Psoas muscle (tissue), 8 donors: ENCODE data around the gene BICC1. TPM values are rescaled to one million over a fixed set of nuclear protein-coding genes. Genes with fewer than 3 reads are reported as not detected.

Experiments used
- ATAC-seq, 4 donors: fragments of 200-7000 bp; cut with Tn5 transposase; one replicate each; pipeline ENCODE4 v1.9.1; 2020; ENCODE audit warnings: moderate library complexity in 3 of 4, mild to moderate bottlenecking in 2 of 4
- DNase-seq, 2 donors: peaks; one replicate each; pipeline ENCODE4 v3.0.0-alpha.2; 2020
- H3K27ac ChIP-seq: fragments of 200-600 bp; one replicate; pipeline ENCODE4 v1.8.0; 2022
- H3K27me3 ChIP-seq, 3 donors: fragments of 200-600 bp in 1 of 3; one replicate each; pipeline versions ENCODE4 v1.6.1 to v1.8.0; 2013 to 2022; ENCODE audit warnings: low read length in 2 of 3, mild to moderate bottlenecking in 2 of 3, moderate library complexity in 1 of 3; ENCODE audit not compliant: insufficient read depth in 3 of 3
- H3K36me3 ChIP-seq, 2 donors: fragments of 200-600 bp in 1 of 2; one replicate each; pipeline versions ENCODE4 v1.6.1 to v1.8.0; 2013 to 2022; ENCODE audit warnings: low read depth in 1 of 2, mild to moderate bottlenecking in 1 of 2, moderate library complexity in 1 of 2; ENCODE audit not compliant: insufficient read depth in 1 of 2
- H3K4me1 ChIP-seq: fragments of 200-600 bp; one replicate; pipeline ENCODE4 v1.8.0; 2022
- H3K4me3 ChIP-seq: fragments of 200-600 bp; one replicate; pipeline ENCODE4 v1.8.0; 2022; ENCODE audit warnings: mild to moderate bottlenecking
- H3K9me3 ChIP-seq: fragments of 200-600 bp; one replicate; pipeline ENCODE4 v1.8.0; 2022
- CTCF ChIP-seq: fragments of 200-600 bp; IDR thresholded peaks from one replicate; pipeline ENCODE4 v1.8.0; 2022; ENCODE audit warnings: antibody characterized with exemption
- WGBS, 3 donors: extraction: QIAGEN DNeasy Blood & Tissue Kit; methylation state at CpG; one replicate each; pipeline versions ENCODE4 v1.1.6 to v1.1.7; 2013; 5-methylcytosine and 5-hydroxymethylcytosine counted together
- intact Hi-C, 2 donors: fragments of 100-400 bp; cut with DNase I; formaldehyde crosslinking; loops; one replicate each; pipeline versions ENCODE4 v1.11.0 to v1.14.2; 2022
- polyA plus RNA-seq, 3 donors: library from polyadenylated mRNA; stranded (reverse); fragments of 200-250 nt; gene quantifications; one replicate each; pipeline ENCODE4 v1.2.3, GENCODE V29; 2013
- total RNA-seq, 4 donors: library from RNA; stranded (reverse); fragmentation: NEBNext Ultra II Directional in 2 of 4; extraction: Animal tissue kit (Norgen Biotek cat#: 25700) in 2 of 4; gene quantifications; one replicate each; pipeline versions ENCODE4 v1.2.1 to v1.2.4, GENCODE V29; 2021 to 2023
- donor health status: healthy with polysubstance abuse.
- donor health status: DM: no; HTN: no; CAD: no; lungs with moderate emphysema.
- donor health status: Bipolar disorder and iron deficiency.
- donor health status: healthy.
- donor health status: DM: yes; HTN: yes; CAD: no.
- donor health status: DM: no; HTN: no; CAD: no.
- donor health status: DM: no; HTN: no; CAD: no.
- donor health status: DM: yes; HTN: yes; CAD: no.

Gene BICC1
- total and polyA plus RNA-seq, 7 donors, result 4.7 to 13.2 (median 6.9) TPM

GRCh38 chr10:58648131-58648530 is 135.5 kb downstream of the BICC1 start:
- Histone ChIP-seq H3K27ac (peak overlapping the region; percentile 53), H3K4me3 (no peak overlapping the region), H3K36me3 (no peaks in the 10 kb centered on the region), H3K4me1 (peaks cover 21% of the 10 kb centered on the region), H3K27me3 (no peaks in the 10 kb centered on the region), H3K9me3 (no peaks in the 10 kb centered on the region)
- ATAC-seq (peak in 2 of 4 donors; percentile 34 to 47), DNase-seq (no peak)
- intact Hi-C loops, result loop anchor here in 1 of 2 donors (10.0 kb wide), 2 partner anchors 107 to 233 kb away; no protein-coding TSS in a partner anchor
- WGBS, 3 donors, result 33 to 41% (median 39%) methylated on average over 3 of the region's 3 CpGs
- no peak for TF ChIP-seq CTCF

- ATAC-seq, result peak in 2 of 4 donors; percentile 40 to 46
Measured at GRCh38 chr10:58651040-58651439, 138.4 kb downstream of the BICC1 start.

DNA sequence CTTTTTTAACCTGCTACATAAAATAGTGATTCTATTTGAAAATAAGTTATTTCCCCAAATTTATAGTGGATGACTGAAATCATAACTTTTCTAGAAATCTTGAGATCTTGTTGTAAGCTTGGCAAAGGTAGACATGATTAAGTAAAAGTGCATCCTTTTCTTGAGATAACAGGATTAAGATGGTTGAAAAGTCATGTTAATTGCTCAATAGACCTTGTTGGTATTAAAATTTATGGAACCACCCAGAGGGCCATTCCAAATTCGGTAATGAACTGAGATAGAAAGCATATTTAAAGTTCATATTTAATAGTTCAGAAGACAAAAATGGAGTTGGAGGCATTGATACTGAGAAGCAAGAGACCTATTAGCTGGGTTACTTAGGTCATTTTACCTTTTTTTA is 139.1 kb downstream of the BICC1 start:
- intact Hi-C loops, result no loop called here
- DNase-seq (no peak), ATAC-seq (no peak)
- Histone ChIP-seq H3K4me1 (peaks cover 15% of the 10 kb centered on the region), H3K36me3 (no peaks in the 10 kb centered on the region), H3K27ac (no peak overlapping the region), H3K9me3 (no peaks in the 10 kb centered on the region), H3K27me3 (no peaks in the 10 kb centered on the region), H3K4me3 (no peak overlapping the region)
- TF ChIP-seq CTCF, result no peak
- 59 to 70% (median 64%) methylated on average over 1 of the region's 1 CpG for WGBS, 3 donors

More at GRCh38 chr10:58651040-58651439, 138.4 kb downstream of the BICC1 start:
- no peak for DNase-seq
- Histone ChIP-seq H3K27me3 (no peaks in the 10 kb centered on the region), H3K4me1 (peaks cover 21% of the 10 kb centered on the region), H3K4me3 (no peak overlapping the region), H3K9me3 (no peaks in the 10 kb centered on the region), H3K27ac (no peak overlapping the region), H3K36me3 (no peaks in the 10 kb centered on the region)
- TF ChIP-seq CTCF, result no peak
- intact Hi-C loops, result no loop called here
- 6 to 11% (median 8%) methylated on average over 5 of the region's 5 CpGs for WGBS, 3 donors

DNA sequence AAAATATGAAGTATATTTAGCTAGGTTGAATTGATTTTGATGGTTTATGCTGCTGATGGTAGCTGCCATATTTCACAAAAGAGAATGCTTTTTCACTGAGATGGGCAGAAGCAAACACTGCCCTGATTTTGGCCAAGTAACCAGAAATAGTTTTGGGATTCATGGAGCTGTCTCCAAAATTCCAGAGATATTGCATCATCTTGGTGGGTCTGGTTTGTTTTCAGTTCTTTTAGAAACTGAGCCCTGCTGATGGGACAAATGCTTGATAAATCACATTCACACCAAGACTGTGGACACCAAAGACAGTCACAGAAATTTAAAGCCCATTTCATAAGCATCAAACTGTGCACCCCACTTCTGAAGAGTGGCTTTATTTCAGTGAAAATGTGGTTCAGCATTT is 140.5 kb downstream of the BICC1 start:
- no peak for DNase-seq
- intact Hi-C loops, result no loop called here
- Histone ChIP-seq H3K4me3 (no peak overlapping the region), H3K27me3 (no peaks in the 10 kb centered on the region), H3K36me3 (no peaks in the 10 kb centered on the region), H3K4me1 (peaks cover 6% of the 10 kb centered on the region), H3K27ac (no peak overlapping the region), H3K9me3 (no peaks in the 10 kb centered on the region)
- no peak for ATAC-seq
- no peak for TF ChIP-seq CTCF

- Histone ChIP-seq H3K27ac (no peak overlapping the region), H3K4me1 (no peaks in the 10 kb centered on the region), H3K9me3 (peaks cover 11% of the 10 kb centered on the region), H3K27me3 (no peaks in the 10 kb centered on the region), H3K36me3 (no peaks in the 10 kb centered on the region), H3K4me3 (no peak overlapping the region)
- intact Hi-C loops, result no loop called here
- no peak for TF ChIP-seq CTCF
- ATAC-seq (no peak), DNase-seq (no peak)
- WGBS, 3 donors, result 57 to 76% (median 61%) methylated on average over 5 of the region's 5 CpGs
Measured at GRCh38 chr10:58660575-58661255, 148.0 kb downstream of the BICC1 start.
